Activated T-helper 1 cell treated with Interleukin-2 at 50 U/mL for 16 hours (primary cell): ENCODE results near the gene ATP1B1.

Experiments
- DNase-seq: peaks from one replicate; pipeline ENCODE4 v3.0.0-alpha.2; 2020; ENCODE audit warnings: low read depth

The ATP1B1 gene

GRCh38 chr1:169094897-169095569 lies 11.5 kb upstream of the ATP1B1 start:
- DNase-seq: no peak

GRCh38 chr1:169098380-169098779 lies 8.1 kb upstream of the ATP1B1 start:
- DNase-seq: no peak

- DNase-seq: no peak
Measured at GRCh38 chr1:169099561-169099960, 6.9 kb upstream of the ATP1B1 start.

- no peak for DNase-seq
Measured at GRCh38 chr1:169100208-169100607, 6.3 kb upstream of the ATP1B1 start.

- DNase-seq: no peak
Measured at GRCh38 chr1:169100651-169101088, 5.8 kb upstream of the ATP1B1 start.

GRCh38 chr1:169102567-169102966 lies 3.9 kb upstream of the ATP1B1 start:
- DNase-seq: no peak

GRCh38 chr1:169103002-169103401 lies 3.5 kb upstream of the ATP1B1 start:
- no peak for DNase-seq

GRCh38 chr1:169103480-169103893 lies 3.0 kb upstream of the ATP1B1 start:
- DNase-seq: no peak

GRCh38 chr1:169105087-169105433 lies 1.4 kb upstream of the ATP1B1 start:
- no peak for DNase-seq

- DNase-seq: peak; percentile 15
Measured at GRCh38 chr1:169105434-169106094, 926 bp upstream of the ATP1B1 start.

GRCh38 chr1:169106921-169107602 lies 572 bp downstream of the ATP1B1 start:
- DNase-seq: no peak

- DNase-seq: no peak
Measured at GRCh38 chr1:169107603-169108208, 1.2 kb downstream of the ATP1B1 start.

GRCh38 chr1:169108223-169108622 lies 1.7 kb downstream of the ATP1B1 start:
- DNase-seq: no peak

- no peak for DNase-seq
Measured at GRCh38 chr1:169108863-169109560, 2.5 kb downstream of the ATP1B1 start.

- DNase-seq: no peak
Measured at GRCh38 chr1:169109561-169110134, 3.2 kb downstream of the ATP1B1 start.

- no peak for DNase-seq
Measured at GRCh38 chr1:169110236-169110635, 3.7 kb downstream of the ATP1B1 start.

GRCh38 chr1:169110689-169111447 lies 4.4 kb downstream of the ATP1B1 start:
- no peak for DNase-seq

GRCh38 chr1:169111472-169111871 lies 5.0 kb downstream of the ATP1B1 start:
- DNase-seq: no peak

- DNase-seq: no peak
Measured at GRCh38 chr1:169112241-169112640, 5.8 kb downstream of the ATP1B1 start.

- DNase-seq: no peak
Measured at GRCh38 chr1:169113613-169114119, 7.2 kb downstream of the ATP1B1 start.
